GM12873 (cell line): Measurements from ENCODE around the gene EXOSC7.

ENCODE experiments used
- TF ChIP-seq, protein P1 (sequence below): IDR thresholded peaks from 2 replicates; pipeline ENCODE4 v1.5.1; 2012; ENCODE audit warnings: low read depth, mild to moderate bottlenecking, moderate library complexity, low read length, control low read depth; ENCODE audit not compliant: insufficient read depth; ENCODE audit errors: missing control alignments

EXOSC7 gene

DNA sequence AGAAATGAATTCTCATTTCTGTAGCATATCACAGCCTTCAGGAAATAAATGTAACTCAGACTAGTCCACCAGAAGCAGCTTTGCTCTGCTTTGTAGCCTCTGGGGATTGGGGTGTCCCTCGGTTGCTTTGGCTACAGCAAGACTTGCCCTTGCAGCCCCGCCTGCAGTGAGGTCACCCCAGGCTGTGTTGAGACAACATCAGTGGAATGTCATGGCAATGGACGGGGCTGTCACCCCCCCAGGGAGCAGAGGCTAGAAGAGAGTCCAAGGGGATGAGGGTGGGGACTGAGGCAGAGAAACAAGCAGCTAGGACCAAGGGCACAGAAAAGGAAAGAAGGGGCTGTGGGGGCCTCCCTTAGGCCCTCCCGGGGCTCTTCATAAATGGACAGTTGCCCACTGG is 50.9 kb downstream of the EXOSC7 start:
- TF ChIP-seq, protein P1, sequence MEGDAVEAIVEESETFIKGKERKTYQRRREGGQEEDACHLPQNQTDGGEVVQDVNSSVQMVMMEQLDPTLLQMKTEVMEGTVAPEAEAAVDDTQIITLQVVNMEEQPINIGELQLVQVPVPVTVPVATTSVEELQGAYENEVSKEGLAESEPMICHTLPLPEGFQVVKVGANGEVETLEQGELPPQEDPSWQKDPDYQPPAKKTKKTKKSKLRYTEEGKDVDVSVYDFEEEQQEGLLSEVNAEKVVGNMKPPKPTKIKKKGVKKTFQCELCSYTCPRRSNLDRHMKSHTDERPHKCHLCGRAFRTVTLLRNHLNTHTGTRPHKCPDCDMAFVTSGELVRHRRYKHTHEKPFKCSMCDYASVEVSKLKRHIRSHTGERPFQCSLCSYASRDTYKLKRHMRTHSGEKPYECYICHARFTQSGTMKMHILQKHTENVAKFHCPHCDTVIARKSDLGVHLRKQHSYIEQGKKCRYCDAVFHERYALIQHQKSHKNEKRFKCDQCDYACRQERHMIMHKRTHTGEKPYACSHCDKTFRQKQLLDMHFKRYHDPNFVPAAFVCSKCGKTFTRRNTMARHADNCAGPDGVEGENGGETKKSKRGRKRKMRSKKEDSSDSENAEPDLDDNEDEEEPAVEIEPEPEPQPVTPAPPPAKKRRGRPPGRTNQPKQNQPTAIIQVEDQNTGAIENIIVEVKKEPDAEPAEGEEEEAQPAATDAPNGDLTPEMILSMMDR = no peak

DNA sequence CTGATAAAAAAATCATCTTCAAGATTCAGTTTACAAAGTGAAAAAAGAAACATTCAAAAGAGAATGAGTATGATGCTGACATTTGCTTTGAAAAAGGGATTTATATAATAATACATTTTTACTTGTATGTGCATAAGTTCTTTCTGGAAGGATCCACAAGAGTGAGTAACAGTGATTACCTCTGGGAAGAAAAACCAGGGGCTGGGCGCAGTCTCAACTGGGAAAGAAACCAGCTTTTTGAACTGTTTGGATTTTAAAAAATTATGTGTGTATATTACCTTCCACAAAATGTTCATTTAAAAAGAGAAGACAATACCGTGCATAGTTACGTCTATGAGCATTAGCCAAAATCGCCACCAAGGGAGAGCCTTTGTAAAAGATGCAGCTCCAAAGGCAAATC is 51.4 kb downstream of the EXOSC7 start:
- TF ChIP-seq, protein P1 = no peak

- TF ChIP-seq, protein P1 = no peak
Measured at GRCh38 chr3:45029216-45029615, 53.2 kb downstream of the EXOSC7 start.

DNA sequence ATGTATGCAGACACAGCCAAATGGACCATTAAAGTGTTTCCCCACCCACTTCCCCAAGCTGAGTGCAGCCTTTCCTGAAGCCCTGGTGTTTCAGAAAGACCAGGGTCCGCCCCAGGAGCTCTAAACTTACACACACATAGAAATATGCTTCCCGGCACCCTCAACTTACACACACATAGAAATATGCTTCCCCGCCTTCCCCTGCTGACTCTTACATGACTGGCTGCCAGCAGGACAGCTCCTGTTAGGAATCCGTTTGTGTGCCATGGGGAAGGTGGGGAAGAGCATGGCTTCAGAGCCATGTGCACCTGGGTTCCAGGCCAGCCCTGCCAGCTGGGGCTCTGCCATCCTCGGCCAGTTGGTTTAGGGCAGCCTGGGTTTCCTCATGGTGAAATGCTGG is 53.6 kb downstream of the EXOSC7 start:
- TF ChIP-seq, protein P1 = no peak

DNA sequence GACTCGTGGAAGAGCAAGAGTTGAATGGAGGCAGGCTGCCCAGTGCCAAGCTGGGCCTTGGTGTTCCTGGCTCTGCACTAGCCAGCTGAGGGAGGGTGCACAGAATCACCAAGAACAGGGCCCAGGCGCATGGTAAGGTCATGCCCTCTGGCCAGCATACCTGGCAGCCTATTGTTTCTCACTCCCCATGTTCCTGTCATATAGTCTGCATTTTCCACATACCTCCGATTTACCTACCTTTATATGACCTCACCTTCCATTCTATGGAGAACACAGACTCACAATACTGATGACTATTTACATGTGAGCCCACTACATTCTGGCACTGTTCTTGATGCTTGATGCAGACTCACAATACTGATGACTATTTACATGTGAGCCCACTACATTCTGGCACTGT is 55.5 kb downstream of the EXOSC7 start:
- TF ChIP-seq, protein P1 = no peak

GRCh38 chr3:45032113-45032512 is 56.1 kb downstream of the EXOSC7 start:
- TF ChIP-seq, protein P1 = no peak

DNA sequence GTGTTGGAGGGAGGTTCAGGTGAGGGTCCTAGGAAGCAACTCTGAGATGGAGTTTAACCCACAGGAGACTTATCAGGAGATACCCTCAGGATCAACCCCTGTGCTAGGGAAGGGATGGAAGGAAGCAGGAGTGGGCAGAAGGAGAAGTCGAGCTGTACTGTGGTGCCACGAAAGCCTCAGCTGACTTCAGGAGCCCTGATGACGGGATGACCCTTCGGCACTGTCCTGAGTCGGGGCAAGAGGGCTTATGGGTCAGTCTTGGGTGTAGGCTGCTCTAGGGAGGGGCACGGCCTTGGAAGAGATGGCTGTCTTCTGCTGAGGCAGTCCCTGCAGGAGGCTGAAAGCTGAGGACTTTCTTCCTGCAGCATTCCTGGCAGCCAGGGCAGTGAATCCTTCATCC is 57.7 kb downstream of the EXOSC7 start:
- TF ChIP-seq, protein P1 = no peak
